GM03348 (cell line): ENCODE measurements around the gene RBM10.
A peak's percentile ranks its signal among the peaks of the same experiment; 100 is the strongest.

Experiments
- DNase-seq: peaks from one replicate; pipeline ENCODE4 v3.0.0; 2012; ENCODE audit warnings: low spot score

Gene RBM10

DNA sequence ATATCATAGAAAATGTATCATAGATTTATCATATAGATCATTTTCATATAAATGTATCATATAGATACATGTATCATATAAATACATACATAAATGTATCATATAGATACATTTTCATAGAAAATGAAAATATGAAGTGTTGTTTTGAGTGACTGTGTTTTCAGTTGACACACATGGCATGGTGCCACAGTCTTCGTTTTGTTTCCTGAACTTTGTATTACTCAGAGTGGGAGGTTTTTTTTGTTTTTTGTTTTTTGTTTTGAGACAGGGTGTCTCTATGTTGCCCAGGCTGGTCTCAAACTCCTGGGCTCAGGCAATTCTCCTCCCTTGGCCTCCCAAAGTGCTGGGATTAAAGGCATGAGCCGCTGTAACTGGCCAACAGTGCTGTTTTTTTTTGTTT lies 3.9 kb downstream of the RBM10 start:
- no peak for DNase-seq

DNA sequence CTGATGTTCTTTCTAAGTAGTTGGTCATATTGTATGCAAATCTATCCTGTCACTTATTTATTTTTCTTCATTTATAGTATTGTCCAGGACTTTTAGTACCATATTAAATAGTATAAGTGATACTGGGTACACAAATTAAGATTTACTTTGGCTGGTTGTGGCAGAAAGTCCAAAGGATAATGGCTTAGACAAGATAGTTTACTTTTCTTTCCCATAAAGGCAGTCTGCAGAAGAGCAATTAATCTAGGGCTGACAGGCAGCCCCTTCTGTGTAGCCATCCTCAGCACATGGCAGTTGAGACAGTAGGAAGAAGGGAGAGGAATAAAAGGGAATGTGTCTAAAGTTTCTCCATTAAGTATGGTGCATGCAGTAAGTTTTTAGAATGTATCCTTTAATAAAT lies 6.4 kb downstream of the RBM10 start:
- no peak for DNase-seq

DNA sequence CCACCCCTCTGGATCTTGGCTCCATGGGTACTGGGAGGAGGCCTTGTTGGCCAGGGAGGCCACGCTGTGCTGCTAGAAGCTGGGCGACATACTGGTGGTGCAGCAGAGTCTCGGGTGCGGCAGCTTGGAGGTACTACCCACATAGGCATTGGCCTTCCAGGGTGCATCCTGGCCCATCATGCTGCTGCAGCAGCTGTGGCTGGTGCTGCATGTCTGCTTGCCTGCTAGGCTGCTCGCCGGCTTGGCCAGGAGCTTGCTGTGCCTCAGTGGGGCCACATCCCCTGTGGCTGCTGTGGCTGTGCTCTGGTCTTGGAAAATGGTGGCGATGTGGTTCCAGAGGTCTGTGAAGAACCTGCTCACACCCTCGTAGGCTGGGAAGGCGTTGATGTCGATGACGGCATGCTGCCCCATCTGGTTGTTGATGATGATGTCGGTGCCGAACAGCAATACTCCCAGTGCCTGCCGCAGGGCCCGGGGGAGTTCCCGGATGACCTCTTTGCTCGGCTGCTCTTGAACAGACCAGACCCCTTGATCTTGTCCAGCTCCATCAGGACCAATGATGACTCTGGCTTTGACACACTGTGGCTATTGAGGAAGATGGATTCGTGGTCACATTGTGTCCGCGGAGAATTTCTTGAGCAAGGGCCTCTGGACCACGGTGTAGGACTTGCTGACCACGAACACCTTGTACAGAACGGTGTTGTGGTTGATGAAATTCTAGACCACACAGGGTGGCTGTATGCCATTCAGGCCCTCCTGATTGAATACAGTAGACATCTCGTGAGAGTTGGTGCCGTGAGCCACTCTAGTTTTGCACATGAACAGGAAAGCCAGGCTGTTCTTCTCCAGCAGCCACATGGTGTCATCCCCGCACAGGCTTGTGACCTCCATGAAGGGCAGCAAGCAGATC lies 11.8 kb downstream of the RBM10 start:
- no peak for DNase-seq

DNA sequence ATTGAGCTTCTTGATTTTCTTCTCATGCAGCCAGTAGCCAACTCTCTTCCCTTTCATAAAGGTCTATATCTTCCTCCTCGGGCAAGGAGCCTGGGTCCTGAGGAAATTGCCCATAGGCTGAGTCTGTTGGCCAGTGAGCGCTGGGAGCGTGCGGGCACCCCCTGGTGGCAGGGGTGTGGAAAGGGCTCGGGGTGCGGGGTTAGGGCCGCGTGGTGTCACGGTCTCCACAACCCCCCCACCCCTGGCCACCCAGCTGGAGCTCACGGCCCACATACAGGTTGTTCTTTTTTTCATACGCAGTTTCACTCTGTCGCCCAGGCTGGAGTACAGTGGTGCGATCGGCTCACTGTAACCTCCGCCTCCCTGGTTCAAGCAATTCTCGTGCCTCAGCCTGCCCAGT lies 13.1 kb downstream of the RBM10 start:
- no peak for DNase-seq

DNA sequence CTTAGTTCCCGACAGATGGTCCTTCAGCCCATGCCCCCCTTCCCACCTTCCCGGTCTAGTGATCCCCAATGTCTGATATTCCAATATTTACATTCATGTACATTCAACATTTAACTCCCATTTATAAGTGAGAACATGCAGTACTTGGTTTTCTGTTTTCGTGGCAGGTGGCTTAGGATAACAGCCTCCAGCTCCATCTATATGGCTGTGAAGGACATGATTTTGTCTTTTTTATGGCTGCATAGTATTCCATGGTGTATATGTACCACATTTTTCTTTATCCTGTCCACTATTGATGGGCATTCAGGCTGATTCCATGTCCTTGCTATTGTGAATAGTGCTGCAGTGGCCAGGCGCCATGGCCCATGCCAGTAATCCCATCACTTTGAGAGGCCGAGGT lies 13.8 kb downstream of the RBM10 start:
- DNase-seq = no peak

DNA sequence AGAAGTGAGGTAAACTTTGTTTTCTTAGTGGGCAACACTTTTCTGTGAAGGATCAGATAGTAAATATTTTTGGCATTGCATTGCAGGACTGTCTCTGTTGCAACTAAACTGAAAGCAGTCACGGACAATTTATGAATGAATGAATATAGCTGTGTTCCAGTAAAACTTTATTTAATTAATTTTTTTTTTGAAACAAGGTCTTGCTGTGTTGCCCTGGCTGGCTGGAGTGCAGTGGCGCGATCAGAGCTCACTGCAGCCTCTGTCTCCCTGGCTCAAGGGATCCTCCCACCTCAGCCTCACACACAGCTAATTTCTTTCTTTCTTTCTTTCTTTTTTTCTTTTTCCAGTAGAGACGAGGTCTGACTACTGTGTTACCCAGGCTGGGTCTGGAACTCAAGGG lies 15.8 kb downstream of the RBM10 start:
- no peak for DNase-seq

DNA sequence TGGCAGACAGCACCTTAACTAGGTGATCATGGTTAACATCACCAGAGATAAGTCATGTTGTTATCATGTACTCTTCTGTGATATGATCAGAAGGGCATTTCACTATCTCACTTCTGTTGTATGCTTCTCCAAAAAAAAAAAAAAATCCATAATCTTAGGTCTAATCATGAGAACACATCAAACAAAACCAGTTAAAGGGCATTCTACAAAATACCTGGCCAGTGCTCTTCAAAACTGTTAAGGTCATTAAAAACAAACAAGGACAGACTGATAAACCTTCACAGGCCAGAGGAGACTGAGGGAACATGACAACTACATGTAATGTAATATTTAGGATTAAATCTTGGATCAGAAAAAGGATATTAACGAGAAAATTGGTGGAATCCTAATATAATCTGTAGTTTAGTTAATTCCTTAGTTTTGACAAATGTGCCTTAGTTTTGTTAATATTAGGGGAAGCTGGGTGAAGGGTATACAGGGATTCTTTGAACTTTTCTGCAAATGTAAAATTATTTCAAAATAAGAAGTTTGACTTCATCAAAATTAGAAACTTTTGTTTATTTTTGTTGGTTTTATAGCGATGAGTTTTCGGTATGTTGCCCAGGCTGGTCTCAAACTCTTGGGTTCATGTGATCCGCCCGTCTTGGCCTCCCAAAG lies 18.0 kb downstream of the RBM10 start:
- no peak for DNase-seq

DNA sequence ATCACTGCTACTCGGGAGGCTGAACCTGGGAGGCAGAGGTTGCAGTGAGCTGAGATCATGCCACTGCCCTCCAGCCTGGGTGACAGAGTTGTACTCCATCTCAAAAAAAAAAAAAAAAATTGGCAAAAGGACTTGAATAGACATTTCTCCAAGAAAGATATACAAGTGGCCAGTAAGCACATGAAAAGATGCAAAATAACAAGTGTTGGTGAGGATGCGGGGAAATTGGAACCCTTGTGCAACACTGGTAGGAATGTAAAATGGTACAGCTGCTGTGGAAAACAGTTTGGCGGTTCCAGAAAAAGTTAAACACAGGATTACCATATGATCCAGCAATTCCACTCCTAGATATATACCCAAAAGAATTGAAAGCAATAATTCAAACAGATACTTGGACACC lies 19.4 kb downstream of the RBM10 start:
- no peak for DNase-seq

DNA sequence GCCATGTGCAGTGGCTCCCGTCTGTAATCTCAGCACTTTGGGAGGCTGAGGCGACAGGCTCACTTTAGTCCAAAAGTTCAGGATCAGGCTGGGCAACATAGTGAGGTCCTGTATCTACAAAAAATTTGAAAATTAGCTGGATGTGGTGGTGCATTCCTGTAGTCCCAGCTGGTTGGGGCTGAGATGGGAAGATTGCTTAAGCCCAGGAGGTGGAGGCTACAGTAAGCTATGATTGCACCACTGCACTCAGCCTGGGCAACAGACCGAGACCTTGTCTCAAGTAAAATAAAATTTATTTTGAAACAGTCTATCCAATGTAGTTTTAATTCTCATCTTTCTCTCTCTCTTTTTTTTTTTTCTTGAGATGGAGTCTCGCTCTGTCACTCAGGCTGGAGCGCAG lies 21.1 kb downstream of the RBM10 start:
- no peak for DNase-seq

DNA sequence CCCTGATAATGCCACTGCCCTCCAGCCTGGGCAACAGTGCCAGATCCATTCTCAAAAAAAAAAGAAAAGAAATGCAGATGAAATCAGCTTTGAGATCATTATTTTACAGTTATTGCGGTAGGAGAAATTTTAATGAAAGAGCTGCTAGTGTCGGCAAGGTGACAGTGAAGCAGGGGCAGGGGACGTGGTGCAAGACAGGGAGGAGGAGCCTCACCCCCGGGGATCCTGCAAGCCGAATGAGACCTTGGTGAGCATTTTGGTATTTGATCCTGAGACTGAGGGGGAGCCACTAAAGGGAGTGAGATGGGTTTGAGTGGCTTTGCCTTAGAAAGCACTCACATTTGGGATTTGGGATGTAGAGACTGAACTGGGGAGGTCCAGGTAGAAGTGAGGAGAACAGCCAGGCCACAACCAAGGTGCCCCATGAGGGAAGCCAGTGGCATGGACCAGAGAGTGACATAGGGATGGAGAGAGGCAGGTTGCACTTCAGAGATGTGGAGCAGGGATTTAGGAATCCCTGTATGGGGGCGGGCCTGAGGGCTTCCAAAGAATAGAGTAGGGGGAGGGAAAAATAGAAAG lies 23.6 kb downstream of the RBM10 start:
- DNase-seq = no peak

DNA sequence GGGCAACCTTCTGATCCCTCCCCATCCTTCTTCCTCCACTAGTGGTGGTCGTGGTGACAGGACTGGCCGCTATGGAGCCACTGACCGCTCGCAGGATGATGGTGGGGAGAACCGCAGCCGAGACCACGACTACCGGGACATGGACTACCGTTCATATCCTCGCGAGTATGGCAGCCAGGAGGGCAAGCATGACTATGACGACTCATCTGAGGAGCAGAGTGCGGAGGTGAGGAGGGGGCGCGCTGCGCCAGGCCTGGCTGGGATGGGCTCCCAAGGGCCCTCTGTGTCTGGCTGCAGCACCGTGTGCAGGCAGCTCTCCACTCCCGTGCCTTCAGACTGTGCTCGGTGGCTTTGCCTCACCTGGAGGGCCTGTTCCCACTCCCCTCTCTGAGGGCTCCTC lies 24.3 kb downstream of the RBM10 start:
- no peak for DNase-seq

DNA sequence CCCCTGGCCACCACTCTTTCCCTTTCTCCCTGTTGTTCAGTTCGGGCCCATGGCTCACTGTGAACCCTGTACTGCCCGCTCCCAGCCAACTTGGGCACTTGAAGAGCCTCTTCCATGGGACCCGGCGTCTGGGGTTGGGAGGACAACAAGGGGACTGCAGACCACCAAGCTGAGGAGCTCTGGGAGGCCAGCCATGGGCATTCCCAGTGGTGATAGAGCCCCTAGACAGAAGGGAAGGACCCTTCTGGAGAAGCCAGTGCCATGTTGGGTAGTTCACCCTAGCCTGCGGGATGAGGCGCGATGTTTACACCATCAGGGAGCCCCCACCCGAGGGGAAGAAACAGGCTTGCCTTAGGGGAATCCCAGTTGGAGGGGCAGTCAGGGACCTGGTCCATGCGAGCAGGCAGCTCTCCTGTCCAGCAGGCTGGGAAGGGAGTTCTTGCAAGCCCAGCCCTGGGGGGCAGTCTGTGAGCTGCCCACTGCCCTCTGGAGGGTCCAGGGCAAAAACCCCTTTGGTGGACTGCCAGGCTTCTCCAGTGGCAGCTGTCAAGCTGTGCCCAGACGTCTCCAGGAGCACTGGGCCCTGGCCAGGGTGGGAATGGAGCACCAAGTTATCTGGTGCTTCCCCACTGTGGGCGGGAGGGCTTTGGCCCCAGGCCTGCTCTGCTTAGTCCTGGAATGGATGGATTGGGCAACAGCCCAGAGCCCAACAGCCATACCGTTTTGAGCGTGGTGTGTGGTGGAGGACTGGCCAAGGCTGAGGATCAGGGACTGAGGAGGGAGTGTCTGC lies 24.9 kb downstream of the RBM10 start:
- peak; percentile 62 for DNase-seq

DNA sequence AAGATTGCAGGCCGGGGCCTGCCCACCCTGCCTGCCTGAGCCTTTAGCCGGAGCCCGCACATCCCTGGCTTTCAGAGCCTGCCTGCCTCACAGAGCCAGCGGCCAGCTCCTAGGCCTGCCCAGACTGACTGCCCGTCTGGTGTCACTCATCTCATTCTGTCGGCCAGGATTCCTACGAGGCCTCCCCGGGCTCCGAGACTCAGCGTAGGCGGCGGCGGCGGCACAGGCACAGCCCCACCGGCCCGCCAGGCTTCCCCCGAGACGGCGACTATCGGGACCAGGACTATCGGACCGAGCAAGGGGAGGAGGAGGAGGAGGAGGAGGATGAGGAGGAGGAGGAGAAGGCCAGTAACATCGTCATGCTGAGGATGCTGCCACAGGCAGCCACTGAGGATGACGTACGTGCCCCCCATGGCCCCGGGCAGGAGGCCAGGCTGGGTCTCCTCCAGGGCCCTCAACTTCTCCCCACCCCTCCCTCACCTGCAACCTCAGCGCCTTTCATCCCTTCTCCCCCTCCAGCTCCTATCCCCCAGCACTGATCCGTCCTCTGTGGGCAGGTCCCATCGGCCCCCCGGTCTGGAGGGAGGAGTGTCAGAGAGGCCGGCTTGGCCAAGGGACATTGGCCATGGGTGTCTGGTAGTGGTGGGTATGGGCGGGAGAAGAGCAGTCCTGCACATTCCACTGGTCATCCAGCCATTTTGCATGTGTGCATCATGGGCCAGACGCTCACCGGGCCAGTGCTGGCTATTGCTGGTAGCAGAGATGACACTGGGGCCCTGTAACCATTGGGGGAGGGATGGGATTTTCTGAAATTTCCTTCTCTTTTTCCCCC lies 26.1 kb downstream of the RBM10 start:
- no peak for DNase-seq

DNA sequence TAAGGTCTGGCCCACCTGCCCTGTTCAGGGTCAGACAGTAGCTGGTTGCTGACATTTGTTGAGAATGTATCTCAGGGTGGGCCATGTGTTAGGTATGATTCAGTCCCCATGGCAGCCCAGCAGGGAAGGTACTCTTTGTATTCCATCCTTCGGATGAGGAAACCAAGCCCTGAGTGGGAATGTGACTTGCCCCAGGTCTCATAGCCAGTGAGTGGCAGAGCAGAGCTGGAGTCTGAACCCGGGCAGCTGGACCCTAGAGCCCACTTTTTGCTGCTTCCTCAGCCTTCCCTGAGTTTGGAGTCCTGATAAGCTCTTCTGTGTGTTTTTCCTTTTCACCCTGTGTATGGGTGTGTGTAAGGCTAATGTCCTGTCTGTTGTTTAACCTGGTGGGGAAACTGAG lies 27.0 kb downstream of the RBM10 start:
- no peak for DNase-seq

DNA sequence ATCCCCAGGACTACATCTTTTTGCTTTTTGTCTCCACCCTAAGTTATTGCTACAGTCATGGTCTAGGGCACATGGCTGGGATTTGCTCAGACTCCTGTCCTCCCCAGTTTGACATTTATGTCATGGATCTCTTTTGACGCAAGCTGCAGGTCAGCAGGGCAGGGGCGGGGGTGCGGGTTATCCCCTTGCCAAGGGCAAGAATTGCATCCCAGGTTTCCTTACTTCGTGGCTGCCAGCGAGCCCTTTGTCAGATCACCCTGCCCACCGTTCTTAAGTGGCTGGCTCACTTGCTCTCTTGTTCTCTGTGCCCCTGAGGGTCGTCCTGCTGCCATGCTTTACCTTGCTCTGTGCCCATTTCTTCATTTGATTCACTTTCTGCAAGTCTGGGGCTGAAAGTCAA lies 27.5 kb downstream of the RBM10 start:
- no peak for DNase-seq

DNA sequence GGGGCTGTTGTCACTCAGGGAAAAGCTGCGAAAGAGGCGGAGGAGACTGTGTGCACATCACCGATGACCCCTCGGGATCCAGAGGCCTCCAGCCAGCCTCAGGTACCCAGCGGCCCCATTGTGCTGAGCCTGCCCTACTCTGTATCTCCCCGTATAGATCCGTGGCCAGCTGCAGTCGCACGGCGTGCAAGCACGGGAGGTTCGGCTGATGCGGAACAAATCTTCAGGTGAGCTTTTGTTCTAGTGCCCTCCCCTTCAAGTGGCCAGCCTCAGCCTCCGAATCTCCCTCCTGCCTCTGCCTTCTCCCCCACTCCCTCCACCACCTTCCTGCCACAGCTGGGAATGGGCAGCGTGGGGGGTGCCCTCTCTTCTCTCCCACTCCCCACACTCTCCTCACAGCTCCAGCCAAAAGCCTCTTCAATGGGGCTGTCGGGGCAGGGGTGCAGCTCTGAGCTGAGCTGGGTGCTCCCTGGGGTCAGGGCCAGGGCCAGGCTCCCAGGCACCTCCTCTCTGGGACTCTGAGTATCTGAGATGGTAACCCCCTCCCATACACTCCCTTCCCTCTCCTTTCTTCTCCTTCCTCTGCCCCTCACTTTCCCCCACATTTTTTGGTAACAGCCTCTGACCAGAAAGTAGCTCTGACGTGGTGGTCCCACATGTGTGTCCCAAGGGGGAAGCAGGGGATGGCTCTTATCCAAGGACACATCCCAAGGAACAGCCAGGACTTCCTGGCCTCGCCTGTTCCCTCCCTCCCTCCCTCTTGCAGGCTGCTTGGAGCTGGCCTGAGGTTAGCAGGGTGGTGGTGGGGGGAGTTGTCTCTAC lies 28.2 kb downstream of the RBM10 start:
- DNase-seq = no peak

DNA sequence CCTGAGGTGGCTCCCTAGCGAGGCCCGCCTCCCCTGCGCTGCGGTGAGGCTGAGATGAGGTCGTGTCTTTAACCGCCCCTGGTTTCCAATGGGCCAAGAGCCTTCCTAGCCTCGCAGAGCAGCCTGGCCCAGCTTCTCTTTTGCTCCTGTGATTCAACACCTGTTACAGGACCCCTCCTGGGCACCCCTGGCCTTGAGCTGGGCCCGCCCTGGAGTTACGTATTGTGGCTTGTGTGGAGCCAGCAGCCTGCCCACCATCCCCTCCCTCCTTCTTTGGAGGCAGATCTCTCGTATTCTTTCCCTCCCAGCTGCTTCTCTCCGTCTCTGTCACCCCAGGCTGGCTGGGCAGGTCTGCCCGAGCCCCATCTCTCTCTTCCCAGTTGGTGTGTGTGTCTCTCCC lies 29.4 kb downstream of the RBM10 start:
- DNase-seq = no peak

DNA sequence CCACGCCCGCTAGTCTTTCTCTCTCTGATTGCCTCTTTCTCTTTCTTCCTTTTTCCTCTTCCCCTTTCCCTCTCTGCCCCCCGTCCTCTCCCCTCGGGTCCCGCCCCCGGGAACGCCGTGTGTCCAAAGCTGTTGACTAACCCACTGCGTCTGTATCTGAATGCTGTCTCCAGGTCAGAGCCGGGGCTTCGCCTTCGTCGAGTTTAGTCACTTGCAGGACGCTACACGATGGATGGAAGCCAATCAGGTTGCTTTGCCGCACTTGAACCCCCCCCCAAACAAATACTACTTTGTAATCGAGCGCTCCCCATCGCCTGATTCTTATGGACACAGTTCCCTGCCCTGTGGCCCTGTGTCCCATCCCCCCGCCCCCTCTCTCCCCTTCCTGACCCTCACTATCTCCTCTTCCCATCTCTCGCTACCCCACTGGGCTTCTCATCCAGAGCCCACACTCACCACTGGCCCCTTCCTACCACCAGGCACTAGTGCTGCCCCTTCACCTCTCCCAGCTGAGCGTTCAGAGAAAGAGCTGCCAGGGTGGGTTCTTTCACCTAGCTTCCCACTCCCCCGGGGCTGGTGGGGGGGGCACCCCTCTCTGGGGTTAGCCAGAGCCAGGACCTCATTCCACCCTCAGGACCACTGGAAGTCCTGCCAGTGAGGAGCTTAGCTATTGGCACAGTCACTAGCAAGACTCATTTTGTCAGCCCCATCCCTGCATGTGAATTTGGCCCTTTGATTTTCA lies 30.0 kb downstream of the RBM10 start:
- no peak for DNase-seq

DNA sequence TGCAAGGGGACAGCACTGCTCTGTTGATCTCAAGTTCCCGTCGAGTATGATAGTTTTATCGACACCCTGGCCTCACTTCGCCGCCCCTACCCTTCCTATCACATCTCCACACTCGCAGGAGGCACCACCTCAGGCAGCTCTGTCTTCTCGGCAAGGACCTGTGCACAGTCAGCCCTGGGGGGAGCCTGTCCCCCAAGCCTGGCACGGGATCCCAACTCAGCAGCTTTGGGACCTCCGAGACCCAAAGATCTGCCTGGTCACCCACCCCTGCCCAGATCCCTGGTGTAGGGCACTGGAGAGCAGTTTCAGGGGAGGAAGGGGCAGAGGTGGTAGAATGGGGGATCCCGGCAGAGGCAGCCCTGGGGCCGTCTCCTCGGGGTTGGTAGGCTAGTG lies 30.6 kb downstream of the RBM10 start:
- DNase-seq = no peak

DNA sequence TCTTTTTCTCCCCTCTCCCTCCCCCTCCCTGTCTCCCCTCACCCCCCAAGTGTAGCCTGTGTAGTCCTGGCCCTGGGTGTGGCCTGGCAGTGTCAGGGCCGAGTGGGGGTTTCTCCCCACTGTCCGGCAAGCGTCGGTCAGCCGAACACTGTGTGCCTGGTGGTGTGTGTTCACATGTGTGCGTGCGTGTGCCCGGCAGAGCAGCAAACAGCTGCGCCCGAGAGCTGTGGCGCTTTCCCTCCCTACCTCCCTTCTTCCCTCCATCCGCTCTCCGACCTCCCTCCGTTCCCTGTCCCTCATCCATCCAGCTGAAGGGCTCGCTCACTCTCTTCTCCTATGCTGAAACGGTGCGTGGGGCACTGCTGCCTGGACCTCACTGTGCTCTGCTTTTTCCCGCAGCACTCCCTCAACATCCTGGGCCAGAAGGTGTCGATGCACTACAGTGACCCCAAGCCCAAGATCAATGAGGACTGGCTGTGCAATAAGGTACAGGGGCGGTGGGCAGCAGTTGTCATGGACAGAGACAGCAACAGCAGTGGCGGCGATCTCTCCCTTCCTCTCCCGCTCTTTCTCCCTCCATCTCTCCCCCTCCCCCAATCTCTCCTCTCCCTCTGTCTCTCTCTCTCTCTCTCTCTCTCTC lies 31.2 kb downstream of the RBM10 start:
- no peak for DNase-seq
